A673 (cell line): ENCODE data around the gene DNASE1L3. TPM values are rescaled to one million over a fixed set of nuclear protein-coding genes. Genes with fewer than 3 reads are reported as not detected.

Experiments used
- BruUV-seq: library from RNA; stranded (reverse); fragments of 400-500 nt; replicated peaks from 2 replicates; lab custom pipeline; 2021; lab: Mats Ljungman, UMichigan
- CTCF ChIA-PET: fragments of 300-600 bp; sonication (Branson Sonifier 250); formaldehyde crosslinking; loops from one replicate; lab custom pipeline; 2022; ENCODE audit warnings: antibody characterized with exemption; lab: Charles Lee
- POLR2A ChIA-PET: fragments of 300-600 bp; sonication (Branson Sonifier 250); formaldehyde crosslinking; loops from one replicate; lab custom pipeline; 2022; ENCODE audit warnings: antibody characterized with exemption; ENCODE audit not compliant: low non-redundant PET; lab: Charles Lee
- DNase-seq: peaks from one replicate; pipeline ENCODE4 v3.0.0-alpha.2; 2015; ENCODE audit warnings: low spot score
- H3K27ac ChIP-seq: fragments of 200-600 bp; sonication (generic); 2 replicates; pipeline ENCODE4 v1.5.1; 2016; ENCODE audit warnings: mixed run types, low read depth, mild to moderate bottlenecking, mixed read lengths, antibody characterized with exemption, low read length; ENCODE audit not compliant: poor library complexity, severe bottlenecking
- H3K27me3 ChIP-seq: fragments of 200-600 bp; sonication (generic); replicated peaks from 2 replicates; pipeline ENCODE4 v1.6.1; 2017; ENCODE audit warnings: mixed run types, low read depth, mild to moderate bottlenecking, mixed read lengths, antibody characterized with exemption, low read length; ENCODE audit not compliant: insufficient read depth, poor library complexity
- H3K36me3 ChIP-seq: fragments of 200-600 bp; sonication (generic); 2 replicates; pipeline ENCODE4 v1.6.1; 2016; ENCODE audit warnings: mixed run types, mild to moderate bottlenecking, mixed read lengths, antibody characterized with exemption, low read length; ENCODE audit not compliant: insufficient read depth, poor library complexity, severe bottlenecking
- H3K4me1 ChIP-seq: fragments of 200-600 bp; sonication (generic); 2 replicates; pipeline ENCODE4 v1.6.1; 2017; ENCODE audit warnings: mixed run types, mild to moderate bottlenecking, mixed read lengths, antibody characterized with exemption, low read length; ENCODE audit not compliant: insufficient read depth, poor library complexity, severe bottlenecking
- H3K4me3 ChIP-seq: fragments of 200-600 bp; sonication (generic); 2 replicates; pipeline ENCODE4 v1.5.1; 2016; ENCODE audit warnings: low read depth, mixed run types, mild to moderate bottlenecking, mixed read lengths, low read length; ENCODE audit not compliant: poor library complexity, severe bottlenecking
- H3K9me3 ChIP-seq: fragments of 200-600 bp; sonication (generic); 2 replicates; pipeline ENCODE4 v1.6.1; 2016; ENCODE audit warnings: mixed run types, low read depth, mild to moderate bottlenecking, mixed read lengths, antibody characterized with exemption, low read length; ENCODE audit not compliant: poor library complexity, severe bottlenecking
- CTCF ChIP-seq: fragments of 300-800, 200-600 bp; sonication (generic); conservative IDR thresholded peaks from 2 replicates; pipeline ENCODE4 v1.5.1; 2017; ENCODE audit warnings: low read depth, mild to moderate bottlenecking, antibody characterized with exemption, low read length, moderate library complexity, mixed read lengths
- EZH2 ChIP-seq: fragments of 200-600 bp; sonication (generic); IDR thresholded peaks from 2 replicates; pipeline ENCODE4 v1.6.1; 2017; ENCODE audit warnings: borderline replicate concordance, low read depth, mild to moderate bottlenecking, mixed read lengths, antibody characterized with exemption, low read length; ENCODE audit not compliant: poor library complexity, severe bottlenecking
- intact Hi-C: fragments of 100-400 bp; cut with micrococcal nuclease; formaldehyde crosslinking; loops from one replicate; pipeline ENCODE4 v1.10.0; 2022; ENCODE audit not compliant: unreplicated experiment
- total RNA-seq: library from RNA; stranded (reverse); gene quantifications from 2 replicates; pipeline ENCODE4 v1.2.3, GENCODE V29; 2021

DNASE1L3 gene
- total RNA-seq, 1 experiment from 2014 or later = not detected

GRCh38 chr3:58144478-58145325 lies 66.1 kb downstream of the DNASE1L3 start:
- H3K4me3 ChIP-seq = no peak overlapping the region
- TF ChIP-seq EZH2 (no peak), CTCF (no peak)
- no peaks in the 10 kb centered on the region for H3K36me3 ChIP-seq
- POLR2A ChIA-PET = no interaction called here
- no TSS peak for BruUV-seq
- no peak for DNase-seq
- CTCF ChIA-PET = no interaction called here
- H3K4me1 ChIP-seq = no peaks in the 10 kb centered on the region
- intact Hi-C loops = no loop called here
- H3K27ac ChIP-seq = no peak overlapping the region
- H3K27me3 ChIP-seq = no peaks in the 10 kb centered on the region
- H3K9me3 ChIP-seq = no peaks in the 10 kb centered on the region

DNA sequence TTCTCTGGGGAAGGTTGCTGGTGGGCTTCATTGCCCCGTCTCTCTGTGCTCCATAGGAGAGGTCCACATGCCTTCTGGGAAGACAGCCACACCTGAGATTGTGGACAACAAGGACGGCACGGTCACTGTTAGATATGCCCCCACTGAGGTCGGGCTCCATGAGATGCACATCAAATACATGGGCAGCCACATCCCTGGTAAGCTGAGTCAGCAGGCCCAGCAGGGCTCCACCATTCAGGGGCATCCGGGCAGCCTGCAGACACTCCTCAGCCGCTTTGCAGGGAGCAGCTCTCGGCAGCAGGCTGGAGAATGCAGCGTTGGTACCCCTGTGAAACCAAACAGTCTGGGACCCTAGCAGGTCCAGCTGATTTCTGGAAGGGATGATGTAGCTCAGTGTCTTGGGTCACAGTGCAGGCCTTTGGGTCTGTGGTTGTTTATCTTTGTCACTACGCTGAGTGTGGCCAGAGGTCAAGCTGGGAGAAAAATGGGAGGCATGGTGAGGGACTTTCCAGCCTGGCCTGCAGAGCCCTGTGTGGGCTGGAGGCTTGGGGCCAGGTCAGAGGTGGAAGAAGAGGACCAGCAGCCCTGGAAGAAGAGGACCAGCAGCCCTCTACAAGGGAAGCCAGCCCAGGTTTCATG lies 67.2 kb downstream of the DNASE1L3 start:
- H3K27ac ChIP-seq = no peak overlapping the region
- H3K4me3 ChIP-seq = no peak overlapping the region
- BruUV-seq = no TSS peak
- ChIA-PET CTCF (no interaction called here), POLR2A (interaction anchor here (0.7 kb wide), 1 partner anchor 254 kb away, joined by 3 read pairs; no protein-coding TSS in a partner anchor)
- H3K9me3 ChIP-seq = no peaks in the 10 kb centered on the region
- DNase-seq = no peak
- H3K27me3 ChIP-seq = no peaks in the 10 kb centered on the region
- no peak for TF ChIP-seq CTCF
- no peak for TF ChIP-seq EZH2
- no peaks in the 10 kb centered on the region for H3K4me1 ChIP-seq
- intact Hi-C loops = no loop called here
- H3K36me3 ChIP-seq = peaks cover 3% of the 10 kb centered on the region

Other genes with a start within 250 kb of the DNASE1L3 start
- 41.2 and 43.7 TPM in 2 replicates for gene FLNB, start 202.6 kb downstream of the DNASE1L3 start, total RNA-seq
- 154 and 155 TPM in 2 replicates for gene ABHD6, start 26.8 kb upstream of the DNASE1L3 start, total RNA-seq
- 17.4 and 18.2 TPM in 2 replicates for gene RPP14, start 95.3 kb upstream of the DNASE1L3 start, total RNA-seq
- 9.0 and 9.6 TPM in 2 replicates for gene HTD2, start 95.5 kb upstream of the DNASE1L3 start, total RNA-seq
- 13.2 and 14.2 TPM in 2 replicates for gene PXK, start 121.9 kb upstream of the DNASE1L3 start, total RNA-seq
- 56.0 and 58.8 TPM in 2 replicates for gene PDHB, start 222.9 kb upstream of the DNASE1L3 start, total RNA-seq